DND-41 (cell line): Measurements from ENCODE around the gene PRKCE.

Source experiments
- ATAC-seq: fragments of 200-7000 bp; cut with Tn5 transposase; 3 replicates; pipeline ENCODE4 v1.9.1; 2021; ENCODE audit warnings: low read depth; ENCODE audit not compliant: insufficient read depth
- DNase-seq: peaks from one replicate; pipeline ENCODE4 v3.0.0-alpha.2; 2020
- H2AFZ ChIP-seq: 2 replicates; pipeline ENCODE4 v1.6.0; 2012; ENCODE audit warnings: low read depth, low read length
- H3K27ac ChIP-seq: 2 replicates; pipeline ENCODE4 v1.5.1; 2012; ENCODE audit warnings: low read length, inconsistent platforms
- H3K27me3 ChIP-seq: fragments of 200-600 bp; sonication (generic); 2 replicates; pipeline ENCODE4 v1.6.0; 2012; ENCODE audit warnings: low read length, mild to moderate bottlenecking, inconsistent platforms; ENCODE audit not compliant: insufficient read depth, poor library complexity
- H3K36me3 ChIP-seq: 2 replicates; pipeline ENCODE4 v1.5.1; 2012; ENCODE audit warnings: low read length, inconsistent platforms; ENCODE audit not compliant: insufficient read depth
- H3K4me1 ChIP-seq: 2 replicates; pipeline ENCODE4 v1.5.1; 2012; ENCODE audit warnings: mild to moderate bottlenecking, low read length; ENCODE audit not compliant: insufficient read depth
- H3K4me2 ChIP-seq: 2 replicates; pipeline ENCODE4 v1.6.0; 2012; ENCODE audit warnings: mild to moderate bottlenecking, moderate library complexity, low read length, inconsistent platforms; ENCODE audit not compliant: insufficient read depth
- H3K4me3 ChIP-seq, 2 experiments: fragments of 200-600 bp in 1 of 2; shearing (Covaris generic) in 1 of 2; 2 replicates each; pipeline ENCODE4 v1.5.1; 2012 to 2016; ENCODE audit warnings: inconsistent platforms in 2 of 2, low read length in 2 of 2, mild to moderate bottlenecking in 2 of 2, low read depth in 1 of 2, moderate library complexity in 1 of 2
- H3K79me2 ChIP-seq: 2 replicates; pipeline ENCODE4 v1.6.0; 2012; ENCODE audit warnings: low read length, inconsistent platforms; ENCODE audit not compliant: insufficient read depth
- H3K9ac ChIP-seq: 2 replicates; pipeline ENCODE4 v1.6.0; 2012; ENCODE audit warnings: low read depth, mild to moderate bottlenecking, inconsistent platforms, low read length, moderate library complexity
- H3K9me3 ChIP-seq: 2 replicates; pipeline ENCODE4 v1.5.1; 2012; ENCODE audit warnings: low read length, moderate library complexity, mild to moderate bottlenecking, inconsistent platforms; ENCODE audit not compliant: insufficient read depth, severe bottlenecking
- H4K20me1 ChIP-seq: 2 replicates; pipeline ENCODE4 v1.6.0; 2012; ENCODE audit warnings: low read length; ENCODE audit not compliant: insufficient read depth
- EZH2 ChIP-seq: IDR thresholded peaks from 3 replicates; pipeline ENCODE4 v1.6.1; 2012; ENCODE audit warnings: borderline replicate concordance, low read depth, mild to moderate bottlenecking, moderate library complexity, low read length, inconsistent platforms; ENCODE audit not compliant: severe bottlenecking
- TF ChIP-seq, protein P1 (sequence below): IDR thresholded peaks from 2 replicates; pipeline ENCODE4 v1.5.1; 2012; ENCODE audit warnings: borderline replicate concordance, low read length, moderate library complexity, mild to moderate bottlenecking; ENCODE audit not compliant: poor library complexity, severe bottlenecking; ENCODE audit errors: extremely low read depth

Gene PRKCE

DNA sequence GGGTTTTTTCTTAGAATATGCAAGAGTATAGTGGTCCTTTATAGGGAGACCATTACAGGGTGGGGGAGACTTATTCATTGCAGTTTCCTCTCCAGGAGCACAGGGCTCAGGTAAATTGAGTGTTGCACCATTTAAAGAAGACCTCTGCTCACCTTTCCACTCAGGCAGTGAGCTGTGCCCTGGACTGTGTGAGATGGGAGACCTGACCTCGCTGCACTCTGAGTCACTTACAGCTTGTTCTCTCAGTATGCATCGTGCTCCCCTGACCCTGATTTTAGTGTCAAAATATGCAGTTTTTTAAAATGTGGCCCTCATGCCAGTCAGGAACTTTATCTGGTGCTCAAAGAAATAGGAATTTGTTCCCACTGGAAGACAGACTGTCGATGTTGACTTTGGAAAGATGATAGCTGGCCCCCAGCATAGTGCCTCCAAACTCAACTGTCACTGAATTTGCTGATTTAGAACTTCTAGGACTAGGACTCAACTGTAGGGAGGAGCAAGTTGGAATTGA is 499.0 kb downstream of the PRKCE start:
- no peak overlapping the region for H3K9ac ChIP-seq
- H3K79me2 ChIP-seq: no peaks in the 10 kb centered on the region
- H2AFZ ChIP-seq: no peak overlapping the region
- H3K27ac ChIP-seq: no peak overlapping the region
- ATAC-seq (no peak), DNase-seq (no peak)
- H3K4me3 ChIP-seq: no peak overlapping the region
- no peak for TF ChIP-seq EZH2
- TF ChIP-seq, protein P1, sequence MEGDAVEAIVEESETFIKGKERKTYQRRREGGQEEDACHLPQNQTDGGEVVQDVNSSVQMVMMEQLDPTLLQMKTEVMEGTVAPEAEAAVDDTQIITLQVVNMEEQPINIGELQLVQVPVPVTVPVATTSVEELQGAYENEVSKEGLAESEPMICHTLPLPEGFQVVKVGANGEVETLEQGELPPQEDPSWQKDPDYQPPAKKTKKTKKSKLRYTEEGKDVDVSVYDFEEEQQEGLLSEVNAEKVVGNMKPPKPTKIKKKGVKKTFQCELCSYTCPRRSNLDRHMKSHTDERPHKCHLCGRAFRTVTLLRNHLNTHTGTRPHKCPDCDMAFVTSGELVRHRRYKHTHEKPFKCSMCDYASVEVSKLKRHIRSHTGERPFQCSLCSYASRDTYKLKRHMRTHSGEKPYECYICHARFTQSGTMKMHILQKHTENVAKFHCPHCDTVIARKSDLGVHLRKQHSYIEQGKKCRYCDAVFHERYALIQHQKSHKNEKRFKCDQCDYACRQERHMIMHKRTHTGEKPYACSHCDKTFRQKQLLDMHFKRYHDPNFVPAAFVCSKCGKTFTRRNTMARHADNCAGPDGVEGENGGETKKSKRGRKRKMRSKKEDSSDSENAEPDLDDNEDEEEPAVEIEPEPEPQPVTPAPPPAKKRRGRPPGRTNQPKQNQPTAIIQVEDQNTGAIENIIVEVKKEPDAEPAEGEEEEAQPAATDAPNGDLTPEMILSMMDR: no peak
- H3K9me3 ChIP-seq: no peaks in the 10 kb centered on the region
- no peaks in the 10 kb centered on the region for H3K4me1 ChIP-seq
- peaks cover 4% of the 10 kb centered on the region; the same call in 1 of the 2 replicates for H3K36me3 ChIP-seq
- H4K20me1 ChIP-seq: no peaks in the 10 kb centered on the region
- H3K27me3 ChIP-seq: no peaks in the 10 kb centered on the region
- no peak overlapping the region for H3K4me2 ChIP-seq

DNA sequence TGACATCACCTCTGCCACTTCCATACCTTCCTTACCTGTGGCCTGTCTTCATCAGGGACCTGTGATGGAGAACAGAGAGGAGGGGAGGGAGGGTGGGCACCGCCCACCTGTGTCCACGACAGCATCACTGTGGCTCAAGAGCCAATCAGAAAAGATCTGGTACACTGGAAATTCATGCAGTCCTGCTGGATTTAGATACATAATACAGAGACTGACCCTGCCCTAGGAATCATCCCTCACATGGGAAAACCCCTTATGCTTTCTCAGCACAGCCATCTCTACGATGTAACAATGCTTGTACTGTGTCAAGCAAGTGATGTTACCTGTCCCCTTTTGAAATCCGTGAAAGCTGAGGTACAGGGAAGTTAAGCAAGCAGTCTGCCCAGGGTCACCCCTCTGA is 500.1 kb downstream of the PRKCE start:
- no peak overlapping the region for H3K27ac ChIP-seq
- no peaks in the 10 kb centered on the region for H3K9me3 ChIP-seq
- H3K79me2 ChIP-seq: no peaks in the 10 kb centered on the region
- no peak overlapping the region for H3K4me3 ChIP-seq
- H3K9ac ChIP-seq: no peak overlapping the region
- no peaks in the 10 kb centered on the region for H3K4me1 ChIP-seq
- ATAC-seq: no peak
- no peak overlapping the region for H2AFZ ChIP-seq
- peaks cover 8% of the 10 kb centered on the region; the same call in 1 of the 2 replicates for H3K36me3 ChIP-seq
- no peak for TF ChIP-seq EZH2
- TF ChIP-seq, protein P1: no peak
- no peaks in the 10 kb centered on the region for H4K20me1 ChIP-seq
- no peak for DNase-seq
- no peak overlapping the region for H3K4me2 ChIP-seq
- no peaks in the 10 kb centered on the region for H3K27me3 ChIP-seq

DNA sequence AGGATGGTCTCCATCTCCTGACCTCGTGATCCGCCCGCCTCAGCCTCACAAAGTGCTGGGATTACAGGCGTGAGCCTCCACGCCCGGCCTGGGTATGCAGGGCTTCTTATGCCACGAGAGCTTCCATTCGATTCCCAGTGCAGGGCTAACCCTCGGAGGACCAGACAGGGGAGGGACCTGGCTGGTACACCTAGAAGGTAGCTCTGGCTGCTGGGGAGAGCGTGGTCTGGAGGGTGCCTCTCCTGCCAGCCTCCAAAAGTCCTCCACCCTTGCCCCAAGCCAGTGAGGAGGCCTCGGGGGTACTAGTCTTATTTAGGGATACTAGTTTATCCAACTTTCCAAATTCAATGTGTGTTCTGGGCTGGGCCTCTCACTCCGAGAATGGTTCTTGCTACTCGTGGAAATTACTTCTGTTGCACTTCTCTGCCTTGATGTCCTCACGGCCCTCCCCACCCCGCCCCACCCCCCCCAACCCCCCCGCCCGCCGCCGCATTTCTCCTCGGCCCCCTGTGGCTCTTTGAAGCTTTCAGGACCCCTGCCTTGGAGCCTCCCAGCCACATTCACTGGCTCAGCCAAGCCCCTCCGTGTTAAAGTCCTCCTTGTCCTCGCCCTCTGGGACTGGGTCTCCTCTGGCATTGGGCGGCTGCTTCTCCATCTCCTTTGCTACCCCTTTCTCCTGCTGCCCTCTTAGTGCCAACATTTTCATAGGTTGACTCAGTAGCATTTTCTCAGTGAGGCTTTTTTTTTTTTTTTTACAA is 502.7 kb downstream of the PRKCE start:
- no peak for ATAC-seq
- no peaks in the 10 kb centered on the region for H3K9me3 ChIP-seq
- no peaks in the 10 kb centered on the region for H3K27me3 ChIP-seq
- H4K20me1 ChIP-seq: no peaks in the 10 kb centered on the region
- TF ChIP-seq EZH2: no peak
- TF ChIP-seq, protein P1: no peak
- no peak overlapping the region for H3K9ac ChIP-seq
- H3K79me2 ChIP-seq: no peaks in the 10 kb centered on the region
- DNase-seq: no peak
- no peak overlapping the region for H3K4me3 ChIP-seq
- H2AFZ ChIP-seq: no peak overlapping the region
- no peak overlapping the region for H3K4me2 ChIP-seq
- no peaks in the 10 kb centered on the region for H3K4me1 ChIP-seq
- H3K27ac ChIP-seq: no peak overlapping the region
- peaks cover 8% of the 10 kb centered on the region; the same call in 1 of the 2 replicates for H3K36me3 ChIP-seq
